HepG2 (cell line): ENCODE data around the gene TUBB4A. TPM values are rescaled to one million over a fixed set of nuclear protein-coding genes. Genes with fewer than 3 reads are reported as not detected.

Source experiments
- ARNT2 ChIP-seq: sonication (generic); formaldehyde crosslinking; IDR thresholded peaks from 2 replicates; pipeline ENCODE4 v1.8.0; 2022; ENCODE audit warnings: mild to moderate bottlenecking, low read depth, missing genetic modification reagents, moderate library complexity
- EED ChIP-seq: sonication (generic); formaldehyde crosslinking; IDR thresholded peaks from 2 replicates; pipeline ENCODE4 v1.5.0; 2020; ENCODE audit warnings: mild to moderate bottlenecking, missing genetic modification reagents
- ELF3 ChIP-seq: IDR thresholded peaks from 2 replicates; pipeline ENCODE4 v1.6.1; 2016; ENCODE audit warnings: missing genetic modification reagents, missing compliant biosample characterization
- HCFC1 ChIP-seq: fragments of 150-350 bp; IDR thresholded peaks from 2 replicates; pipeline ENCODE4 v1.6.1; 2014; ENCODE audit warnings: low read depth, low read length
- HOXA5 ChIP-seq: sonication (generic); formaldehyde crosslinking; IDR thresholded peaks from 2 replicates; pipeline ENCODE4 v1.4.0; 2020; ENCODE audit warnings: missing genetic modification reagents
- IKZF1 ChIP-seq: fragments of 450-650 bp; IDR thresholded peaks from 2 replicates; pipeline ENCODE4 v1.7.1; 2016
- NFE2 ChIP-seq: sonication (generic); formaldehyde crosslinking; IDR thresholded peaks from 2 replicates; pipeline ENCODE4 v1.4.0; 2020; ENCODE audit warnings: missing genetic modification reagents
- POLR2G ChIP-seq: fragments of 200-400 bp; formaldehyde crosslinking; IDR thresholded peaks from 2 replicates; pipeline ENCODE4 v1.6.1; 2018; ENCODE audit warnings: mild to moderate bottlenecking, low read depth, low read length, moderate library complexity
- SKIL ChIP-seq: sonication (generic); formaldehyde crosslinking; IDR thresholded peaks from 2 replicates; pipeline ENCODE4 v1.8.0; 2022; ENCODE audit warnings: missing genetic modification reagents, mild to moderate bottlenecking, moderate library complexity, borderline replicate concordance
- ZBTB49 ChIP-seq: sonication (generic); formaldehyde crosslinking; IDR thresholded peaks from 2 replicates; pipeline ENCODE4 v1.4.0; 2020; ENCODE audit warnings: missing genetic modification reagents, borderline replicate concordance
- ZC3H13 ChIP-seq: sonication (generic); formaldehyde crosslinking; IDR thresholded peaks from 2 replicates; pipeline ENCODE4 v1.8.1; 2023; ENCODE audit warnings: mild to moderate bottlenecking, missing genetic modification reagents, moderate library complexity
- ZFP36 ChIP-seq: fragments of 150-350 bp; IDR thresholded peaks from 2 replicates; pipeline ENCODE4 v1.6.1; 2018; ENCODE audit warnings: borderline replicate concordance, low read length, low read depth; ENCODE audit not compliant: partially characterized antibody
- ZNF33B ChIP-seq: sonication (generic); formaldehyde crosslinking; IDR thresholded peaks from 2 replicates; pipeline ENCODE4 v1.5.1; 2020; ENCODE audit warnings: mild to moderate bottlenecking, missing genetic modification reagents
- ZNF496 ChIP-seq: sonication (generic); formaldehyde crosslinking; IDR thresholded peaks from 2 replicates; pipeline ENCODE4 v1.8.1; 2023; ENCODE audit warnings: mild to moderate bottlenecking, moderate library complexity, missing genetic modification reagents; ENCODE audit not compliant: insufficient replicate concordance
- ZNF644 ChIP-seq: IDR thresholded peaks from 2 replicates; pipeline ENCODE4 v1.6.1; 2016; ENCODE audit warnings: low read depth
- ZNF761 ChIP-seq: sonication (generic); formaldehyde crosslinking; conservative IDR thresholded peaks from 2 replicates; pipeline ENCODE4 v1.4.0; 2020; ENCODE audit warnings: mild to moderate bottlenecking, missing genetic modification reagents
- polyA plus RNA-seq, 8 experiments: library from polyadenylated mRNA; depleted of rRNA in 3 of 8; stranded (reverse) in 7 of 8; unstranded in 1 of 8; fragments of >200 nt; fragmentation: Illumina TruSeq in 4 of 8; extraction: Trizol in 4 of 8; gene quantifications; 2 replicates each; pipeline versions ENCODE4 v1.2.1 to v1.2.3, GENCODE V29; 2011 to 2016; ENCODE audit warnings: low read depth in 4 of 8, missing spikeins in 1 of 8, mixed read lengths in 1 of 8; ENCODE audit not compliant: insufficient read depth in 1 of 8
- total RNA-seq, 5 experiments: library from RNA; depleted of rRNA; stranded (reverse); fragments of >200 nt; fragmentation: Illumina TruSeq; extraction: Trizol; gene quantifications; 2 replicates each; pipeline ENCODE4 v1.2.3, GENCODE V29; 2016; ENCODE audit warnings: low read depth in 1 of 5
- TF ChIP-seq, protein P1 (sequence below): sonication (generic); formaldehyde crosslinking; IDR thresholded peaks from one replicate; pipeline ENCODE4 v1.5.1; 2020; ENCODE audit warnings: mild to moderate bottlenecking, missing genetic modification reagents; ENCODE audit errors: not compliant biosample characterization

Gene TUBB4A
- total and polyA plus RNA-seq, 2 of the 13 experiments (the other 11 are each of a cell fraction or from before 2014, with no cell fraction given): not detected

DNA sequence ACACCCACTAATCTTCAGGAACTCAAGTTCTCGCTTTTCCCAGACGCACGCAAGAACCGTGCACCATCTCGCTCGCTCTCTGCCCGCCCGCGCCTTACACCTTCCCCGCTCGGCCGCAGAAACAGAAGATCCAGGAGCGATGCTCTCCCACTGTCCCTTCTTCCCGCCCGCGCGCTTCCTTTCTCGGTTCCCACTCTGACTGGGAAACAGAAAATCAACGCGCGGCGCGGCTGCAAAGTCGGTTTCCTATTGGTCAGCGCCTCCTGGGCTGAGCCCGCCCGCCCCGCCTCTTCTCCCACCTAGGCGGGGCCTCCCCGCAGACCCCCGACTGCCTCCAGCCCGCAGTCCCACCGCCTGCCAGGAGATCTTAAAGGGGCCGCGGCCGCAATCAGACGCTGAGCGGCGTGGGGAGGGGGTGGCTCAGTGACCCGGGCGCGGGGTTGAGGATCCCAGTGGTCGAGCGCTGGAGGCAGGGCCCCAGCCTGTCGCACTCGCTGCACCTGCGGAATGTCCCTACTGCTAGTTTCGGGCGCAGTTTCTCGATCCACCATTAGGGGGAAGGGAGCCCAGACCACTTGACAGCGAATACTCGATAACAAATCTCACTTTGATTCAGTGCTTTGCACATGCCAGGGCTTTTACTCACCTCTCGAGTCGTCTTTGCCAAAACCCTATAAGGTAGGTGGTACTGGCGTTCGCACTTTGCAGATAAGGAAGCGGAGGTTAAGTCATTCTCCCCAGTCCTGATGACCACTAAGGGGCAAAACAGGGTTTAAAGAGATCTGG, 41.8 kb downstream of the TUBB4A start (continued):
- no peak for TF ChIP-seq ZBTB49 (CRISPR knock-in tag)
- TF ChIP-seq ELF3 (CRISPR knock-in tag): 0 out of 2 replicates have a peak, but pooled peaks have one; percentile 1
- TF ChIP-seq HCFC1: no peak
- peak; percentile 49; the same call in 1 of the 2 replicates for TF ChIP-seq POLR2G
- TF ChIP-seq ZNF644 (CRISPR knock-in tag): no peak
- TF ChIP-seq ARNT2 (CRISPR knock-in tag): no peak
- TF ChIP-seq, protein P1, sequence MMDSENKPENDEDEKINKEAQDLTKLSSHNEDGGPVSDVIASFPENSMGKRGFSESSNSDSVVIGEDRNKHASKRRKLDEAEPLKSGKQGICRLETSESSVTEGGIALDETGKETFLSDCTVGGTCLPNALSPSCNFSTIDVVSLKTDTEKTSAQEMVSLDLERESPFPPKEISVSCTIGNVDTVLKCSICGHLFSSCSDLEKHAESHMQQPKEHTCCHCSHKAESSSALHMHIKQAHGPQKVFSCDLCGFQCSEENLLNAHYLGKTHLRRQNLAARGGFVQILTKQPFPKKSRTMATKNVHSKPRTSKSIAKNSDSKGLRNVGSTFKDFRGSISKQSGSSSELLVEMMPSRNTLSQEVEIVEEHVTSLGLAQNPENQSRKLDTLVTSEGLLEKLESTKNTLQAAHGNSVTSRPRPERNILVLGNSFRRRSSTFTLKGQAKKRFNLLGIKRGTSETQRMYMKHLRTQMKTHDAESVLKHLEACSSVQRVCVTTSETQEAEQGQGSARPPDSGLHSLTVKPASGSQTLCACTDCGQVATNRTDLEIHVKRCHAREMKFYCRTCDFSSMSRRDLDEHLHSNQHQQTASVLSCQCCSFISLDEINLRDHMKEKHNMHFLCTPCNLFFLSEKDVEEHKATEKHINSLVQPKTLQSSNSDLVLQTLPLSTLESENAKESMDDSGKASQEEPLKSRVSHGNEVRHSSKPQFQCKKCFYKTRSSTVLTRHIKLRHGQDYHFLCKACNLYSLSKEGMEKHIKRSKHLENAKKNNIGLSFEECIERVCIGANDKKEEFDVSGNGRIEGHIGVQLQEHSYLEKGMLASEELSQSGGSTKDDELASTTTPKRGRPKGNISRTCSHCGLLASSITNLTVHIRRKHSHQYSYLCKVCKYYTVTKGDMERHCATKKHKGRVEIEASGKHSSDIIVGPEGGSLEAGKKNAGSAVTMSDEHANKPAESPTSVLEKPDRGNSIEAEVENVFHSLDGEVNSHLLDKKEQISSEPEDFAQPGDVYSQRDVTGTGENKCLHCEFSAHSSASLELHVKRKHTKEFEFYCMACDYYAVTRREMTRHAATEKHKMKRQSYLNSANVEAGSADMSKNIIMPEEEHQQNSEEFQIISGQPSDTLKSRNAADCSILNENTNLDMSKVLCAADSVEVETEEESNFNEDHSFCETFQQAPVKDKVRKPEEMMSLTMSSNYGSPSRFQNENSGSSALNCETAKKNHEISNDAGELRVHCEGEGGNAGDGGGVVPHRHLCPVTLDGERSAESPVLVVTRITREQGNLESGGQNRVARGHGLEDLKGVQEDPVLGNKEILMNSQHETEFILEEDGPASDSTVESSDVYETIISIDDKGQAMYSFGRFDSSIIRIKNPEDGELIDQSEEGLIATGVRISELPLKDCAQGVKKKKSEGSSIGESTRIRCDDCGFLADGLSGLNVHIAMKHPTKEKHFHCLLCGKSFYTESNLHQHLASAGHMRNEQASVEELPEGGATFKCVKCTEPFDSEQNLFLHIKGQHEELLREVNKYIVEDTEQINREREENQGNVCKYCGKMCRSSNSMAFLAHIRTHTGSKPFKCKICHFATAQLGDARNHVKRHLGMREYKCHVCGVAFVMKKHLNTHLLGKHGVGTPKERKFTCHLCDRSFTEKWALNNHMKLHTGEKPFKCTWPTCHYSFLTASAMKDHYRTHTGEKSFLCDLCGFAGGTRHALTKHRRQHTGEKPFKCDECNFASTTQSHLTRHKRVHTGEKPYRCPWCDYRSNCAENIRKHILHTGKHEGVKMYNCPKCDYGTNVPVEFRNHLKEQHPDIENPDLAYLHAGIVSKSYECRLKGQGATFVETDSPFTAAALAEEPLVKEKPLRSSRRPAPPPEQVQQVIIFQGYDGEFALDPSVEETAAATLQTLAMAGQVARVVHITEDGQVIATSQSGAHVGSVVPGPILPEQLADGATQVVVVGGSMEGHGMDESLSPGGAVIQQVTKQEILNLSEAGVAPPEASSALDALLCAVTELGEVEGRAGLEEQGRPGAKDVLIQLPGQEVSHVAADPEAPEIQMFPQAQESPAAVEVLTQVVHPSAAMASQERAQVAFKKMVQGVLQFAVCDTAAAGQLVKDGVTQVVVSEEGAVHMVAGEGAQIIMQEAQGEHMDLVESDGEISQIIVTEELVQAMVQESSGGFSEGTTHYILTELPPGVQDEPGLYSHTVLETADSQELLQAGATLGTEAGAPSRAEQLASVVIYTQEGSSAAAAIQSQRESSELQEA (CRISPR knock-in tag): no peak
- no peak; the same call in 1 of the 2 replicates for TF ChIP-seq HOXA5
- no peak for TF ChIP-seq ZC3H13
- no peak for TF ChIP-seq IKZF1
- no peak for TF ChIP-seq ZNF33B (CRISPR knock-in tag)
- no peak for TF ChIP-seq SKIL
- no peak for TF ChIP-seq ZFP36
- no peak for TF ChIP-seq ZNF496
- no peak for TF ChIP-seq NFE2 (CRISPR knock-in tag)
- TF ChIP-seq EED (CRISPR knock-in tag): no peak
- 0 out of 2 replicates have a peak, but pooled peaks have one; percentile 81 for TF ChIP-seq ZNF761
